ENCODE data around the gene POLN.

Gene POLN

GRCh38 chr4:2159931-2160330, 82.0 kb downstream of the POLN start:
- TF ChIP-seq PPARA (CRISPR knock-in tag; IDR thresholded peaks at IDR 0.05; ENCODE audit: borderline replicate concordance) (no peak), CSRNP3 (CRISPR knock-in tag; IDR thresholded peaks at IDR 0.05) (no peak), RARB (CRISPR knock-in tag; IDR thresholded peaks at IDR 0.05) (no peak), ZNF8 (CRISPR knock-in tag; IDR thresholded peaks at IDR 0.05) (no peak), OSR1 (CRISPR knock-in tag; IDR thresholded peaks at IDR 0.05) (no peak), ESRRG (CRISPR knock-in tag; IDR thresholded peaks at IDR 0.05) (no peak), TOX (CRISPR knock-in tag; IDR thresholded peaks at IDR 0.05; ENCODE audit: borderline replicate concordance) (no peak), ZNF565 (CRISPR knock-in tag; conservative IDR thresholded peaks at IDR 0.05; ENCODE audit: low read depth) (no peak), GLIS3 (CRISPR knock-in tag; IDR thresholded peaks at IDR 0.05) (no peak), ZFP3 (CRISPR knock-in tag; IDR thresholded peaks at IDR 0.05) (no peak), ARNTL (CRISPR knock-in tag; IDR thresholded peaks at IDR 0.05; ENCODE audit: borderline replicate concordance, low read depth) (no peak)
- no peak for ATAC-seq

GRCh38 chr4:2155246-2155645, 86.7 kb downstream of the POLN start:
- no peak for TF ChIP-seq CREB5 (CRISPR knock-in tag; IDR thresholded peaks at IDR 0.05; ENCODE audit: low read depth)
- TF ChIP-seq GLIS3 (CRISPR knock-in tag; IDR thresholded peaks at IDR 0.05): no peak
- no peak for TF ChIP-seq ZNF565 (CRISPR knock-in tag; conservative IDR thresholded peaks at IDR 0.05; ENCODE audit: low read depth)
- no peak for TF ChIP-seq CSRNP3 (CRISPR knock-in tag; IDR thresholded peaks at IDR 0.05)
- TF ChIP-seq PPARA (CRISPR knock-in tag; IDR thresholded peaks at IDR 0.05; ENCODE audit: borderline replicate concordance): no peak
- no peak for TF ChIP-seq ZC3H10 (CRISPR knock-in tag; IDR thresholded peaks at IDR 0.05)
- TF ChIP-seq RARB (CRISPR knock-in tag; IDR thresholded peaks at IDR 0.05): no peak
- TF ChIP-seq OSR1 (CRISPR knock-in tag; IDR thresholded peaks at IDR 0.05): no peak
- TF ChIP-seq TOX (CRISPR knock-in tag; IDR thresholded peaks at IDR 0.05; ENCODE audit: borderline replicate concordance): no peak
- no peak for TF ChIP-seq ESRRG (CRISPR knock-in tag; IDR thresholded peaks at IDR 0.05)
- no peak for TF ChIP-seq CSDC2 (CRISPR knock-in tag; IDR thresholded peaks at IDR 0.05)
- TF ChIP-seq TSHZ2 (CRISPR knock-in tag; IDR thresholded peaks at IDR 0.05): no peak
- TF ChIP-seq ZFP30 (CRISPR knock-in tag; IDR thresholded peaks at IDR 0.05): no peak
- TF ChIP-seq TCF4 (CRISPR knock-in tag; IDR thresholded peaks at IDR 0.05; ENCODE audit: borderline replicate concordance): no peak
- no peak for TF ChIP-seq BACH2 (CRISPR knock-in tag; IDR thresholded peaks at IDR 0.05; ENCODE audit: borderline replicate concordance)
- TF ChIP-seq ARNTL (CRISPR knock-in tag; IDR thresholded peaks at IDR 0.05; ENCODE audit: borderline replicate concordance, low read depth): no peak
- TF ChIP-seq ZNF70 (CRISPR knock-in tag; IDR thresholded peaks at IDR 0.05): no peak
- ATAC-seq: no peak

- ATAC-seq: no peak
- TF ChIP-seq BACH2 (CRISPR knock-in tag; IDR thresholded peaks at IDR 0.05; ENCODE audit: borderline replicate concordance): no peak
- no peak for TF ChIP-seq RARB (CRISPR knock-in tag; IDR thresholded peaks at IDR 0.05)
- no peak for TF ChIP-seq SNAI2 (CRISPR knock-in tag; IDR thresholded peaks at IDR 0.05)
These were observed 87.6 kb downstream of the POLN start for GRCh38 chr4:2154215-2154740.

GRCh38 chr4:2151544-2151943, 90.4 kb downstream of the POLN start:
- no peak for TF ChIP-seq PATZ1 (CRISPR knock-in tag; IDR thresholded peaks at IDR 0.05; ENCODE audit: borderline replicate concordance)
- TF ChIP-seq ZFP30 (CRISPR knock-in tag; IDR thresholded peaks at IDR 0.05): no peak
- no peak for TF ChIP-seq PPARA (CRISPR knock-in tag; IDR thresholded peaks at IDR 0.05; ENCODE audit: borderline replicate concordance)
- TF ChIP-seq CSDC2 (CRISPR knock-in tag; IDR thresholded peaks at IDR 0.05): no peak
- TF ChIP-seq RARB (CRISPR knock-in tag; IDR thresholded peaks at IDR 0.05): no peak
- TF ChIP-seq ZNF8 (CRISPR knock-in tag; IDR thresholded peaks at IDR 0.05): no peak
- no peak for TF ChIP-seq TOX (CRISPR knock-in tag; IDR thresholded peaks at IDR 0.05; ENCODE audit: borderline replicate concordance)
- TF ChIP-seq ESRRG (CRISPR knock-in tag; IDR thresholded peaks at IDR 0.05): no peak
- TF ChIP-seq ZNF565 (CRISPR knock-in tag; conservative IDR thresholded peaks at IDR 0.05; ENCODE audit: low read depth): no peak
- TF ChIP-seq SNAI2 (CRISPR knock-in tag; IDR thresholded peaks at IDR 0.05): no peak
- TF ChIP-seq ZFP3 (CRISPR knock-in tag; IDR thresholded peaks at IDR 0.05): no peak
- TF ChIP-seq BACH2 (CRISPR knock-in tag; IDR thresholded peaks at IDR 0.05; ENCODE audit: borderline replicate concordance): no peak
- no peak for ATAC-seq

Measured in SK-N-SH treated with all-trans-retinoic acid at 6 μM for 48 hours (cell line).